HG03280 (cell line): ENCODE data around the gene TCF15.

Experiments used
- ATAC-seq: cut with Tn5 transposase; IDR thresholded peaks from one replicate; pipeline ENCODE4 v1.9.1; 2021; ENCODE audit warnings: mild to moderate bottlenecking, moderate library complexity; ENCODE audit not compliant: unreplicated experiment

The TCF15 gene

DNA sequence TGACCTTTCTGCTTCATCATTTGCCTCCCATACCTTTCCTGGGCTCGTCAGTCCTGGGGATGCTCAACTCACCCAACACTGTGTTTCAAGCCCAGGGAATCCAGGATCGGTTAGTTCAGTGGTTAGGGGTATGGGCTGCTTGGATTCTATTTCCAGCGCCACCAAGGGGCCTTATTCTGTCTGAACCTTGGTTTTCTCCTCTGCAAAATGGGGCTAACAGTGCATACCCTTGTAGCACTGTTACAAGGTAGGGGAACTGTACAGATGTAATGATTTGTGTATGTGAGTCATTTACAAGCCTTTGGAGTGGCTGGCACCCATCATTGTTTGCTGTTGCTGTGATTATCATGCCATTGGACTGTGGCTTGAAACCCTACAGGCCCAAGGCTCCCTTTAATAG is 52.0 kb downstream of the TCF15 start:
- ATAC-seq, result no peak

DNA sequence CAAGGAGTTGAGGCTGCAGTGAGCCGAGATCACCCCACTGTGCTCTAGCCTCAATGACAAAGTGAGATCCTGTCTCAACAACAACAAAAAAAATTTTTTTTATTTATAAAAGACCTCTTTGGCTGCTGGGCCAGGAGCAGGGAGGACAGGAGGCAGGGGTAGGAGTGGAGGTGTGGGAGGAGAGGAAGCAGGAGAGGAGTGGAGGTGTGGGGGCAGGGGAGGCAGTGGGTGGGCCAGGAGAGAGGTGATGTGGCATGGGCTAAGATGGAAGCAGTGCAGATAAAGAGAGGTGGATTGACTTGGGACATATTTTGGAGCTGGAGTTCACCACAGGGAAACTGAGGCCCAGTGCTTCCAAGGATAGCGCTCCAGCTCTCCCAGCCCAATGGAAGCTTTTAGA is 53.1 kb downstream of the TCF15 start:
- ATAC-seq, result no peak

DNA sequence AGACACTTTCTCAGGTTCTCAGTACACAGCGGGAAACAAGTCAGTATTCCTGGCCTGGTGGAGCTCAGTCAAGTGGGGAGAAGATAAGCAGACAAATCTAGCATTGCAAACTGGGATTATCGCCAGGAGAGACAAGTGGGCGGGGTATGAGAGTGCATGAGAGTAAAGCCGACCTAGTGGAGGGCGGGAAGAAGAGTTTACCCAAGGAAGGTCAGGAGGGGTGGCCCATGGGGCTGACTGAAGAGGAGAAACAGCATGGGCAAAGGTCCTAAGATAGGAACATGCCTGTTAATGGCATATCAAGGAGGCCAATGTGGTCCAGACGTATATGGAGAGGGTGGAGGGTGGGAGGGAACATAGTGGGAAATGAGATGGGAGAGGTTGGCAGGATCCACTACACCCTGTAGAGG is 54.1 kb downstream of the TCF15 start:
- ATAC-seq, result no peak
